ENCODE measurements around the gene TCF15. TPM values are rescaled to one million over a fixed set of nuclear protein-coding genes. Genes with fewer than 3 reads are reported as not detected.

Gene TCF15
- total RNA-seq, 4 donors from 2014 or later = 2.3 to 5.7 (median 3.3) TPM

GRCh38 chr20:622161-622560 lies 12.1 kb upstream of the TCF15 start:
- DNase-seq (ENCODE audit: extremely low spot score) = no peak
- Histone ChIP-seq H3K27me3 (peaks cover 0 to 63% (median 0%) of the 10 kb centered on the region in 4 donors), H3K27ac (replicated peaks in 1 of 4) (no peak overlapping the region), H3K4me3 (no peak overlapping the region), H3K9me3 (peaks cover 0 to 14% (median 9%) of the 10 kb centered on the region in 4 donors), H3K4me1 (no peaks in the 10 kb centered on the region), H3K36me3 (no peaks in the 10 kb centered on the region)
- TF ChIP-seq POLR2A (IDR thresholded peaks at IDR 0.05; ENCODE audit: low read depth) (no peak), EP300 (IDR thresholded peaks at IDR 0.05) (no peak), POLR2AphosphoS5 (IDR thresholded peaks at IDR 0.05) (no peak), CTCF (IDR thresholded peaks at IDR 0.05) (no peak)
- 84% methylated on average over 7 of the region's 7 CpGs for WGBS
- intact Hi-C loops (cut with DNase I) = no loop called here

- Histone ChIP-seq H3K27me3 (peaks cover 0 to 68% (median 0%) of the 10 kb centered on the region in 4 donors), H3K9me3 (peaks cover 0 to 14% (median 9%) of the 10 kb centered on the region in 4 donors), H3K27ac (replicated peaks in 1 of 4) (no peak overlapping the region), H3K4me3 (no peak overlapping the region), H3K36me3 (no peaks in the 10 kb centered on the region), H3K4me1 (no peaks in the 10 kb centered on the region)
- 39% methylated on average over 5 of the region's 5 CpGs for WGBS
- intact Hi-C loops (cut with DNase I) = no loop called here
- TF ChIP-seq EP300 (IDR thresholded peaks at IDR 0.05) (no peak), CTCF (IDR thresholded peaks at IDR 0.05) (no peak), POLR2AphosphoS5 (IDR thresholded peaks at IDR 0.05) (no peak), POLR2A (IDR thresholded peaks at IDR 0.05; ENCODE audit: low read depth) (no peak)
- no peak for DNase-seq (ENCODE audit: extremely low spot score)
Observed at GRCh38 chr20:621125-621756, 11.1 kb upstream of the TCF15 start.

GRCh38 chr20:620246-620645 lies 10.1 kb upstream of the TCF15 start:
- Histone ChIP-seq H3K4me3 (no peak overlapping the region), H3K4me1 (no peaks in the 10 kb centered on the region), H3K36me3 (no peaks in the 10 kb centered on the region), H3K27ac (replicated peaks in 1 of 4) (no peak overlapping the region), H3K27me3 (peaks cover 0 to 72% (median 0%) of the 10 kb centered on the region in 4 donors), H3K9me3 (peaks cover 0 to 14% (median 9%) of the 10 kb centered on the region in 4 donors)
- TF ChIP-seq POLR2AphosphoS5 (IDR thresholded peaks at IDR 0.05) = no peak
- no peak for DNase-seq (ENCODE audit: extremely low spot score)
- intact Hi-C loops (cut with DNase I) = no loop called here
- 37% methylated on average over 6 of the region's 7 CpGs for WGBS

- intact Hi-C loops (cut with DNase I) = no loop called here
- peaks cover 0 to 79% (median 0%) of the 10 kb centered on the region in 4 donors for H3K27me3 ChIP-seq
Observed at GRCh38 chr20:618980-619379, 8.9 kb upstream of the TCF15 start.

More at GRCh38 chr20:618980-619379, 8.9 kb upstream of the TCF15 start:
- DNase-seq (ENCODE audit: extremely low spot score) = no peak
- H3K27ac ChIP-seq (replicated peaks in 1 of 4) = no peak overlapping the region
- 80% methylated on average over 5 of the region's 5 CpGs for WGBS
- peaks cover 0 to 14% (median 9%) of the 10 kb centered on the region in 4 donors for H3K9me3 ChIP-seq
- H3K4me3 ChIP-seq = no peak overlapping the region
- TF ChIP-seq POLR2A (IDR thresholded peaks at IDR 0.05; ENCODE audit: low read depth) = no peak
- no peak for TF ChIP-seq EP300 (IDR thresholded peaks at IDR 0.05)
- no peak for TF ChIP-seq POLR2AphosphoS5 (IDR thresholded peaks at IDR 0.05)
- TF ChIP-seq CTCF (IDR thresholded peaks at IDR 0.05) = no peak
- no peaks in the 10 kb centered on the region for H3K36me3 ChIP-seq
- H3K4me1 ChIP-seq = no peaks in the 10 kb centered on the region

Measured in esophagus muscularis mucosa (tissue), 4 donors.